Hematopoietic multipotent progenitor cell treated with erythropoietin and hydrocortisone succinate and interleukin-3 and kit ligand, for 4 days (in vitro differentiated cells): Measurements from ENCODE around the gene HPS4.
"Not testable (repeated sequence)": the region's sequence is repeated elsewhere in the genome, so short reads cannot be mapped to it uniquely, and the experiment has no call there.

Experiments used
- DNase-seq: peaks from one replicate; pipeline ENCODE4 v3.0.0-alpha.2; 2015

HPS4 gene

DNA sequence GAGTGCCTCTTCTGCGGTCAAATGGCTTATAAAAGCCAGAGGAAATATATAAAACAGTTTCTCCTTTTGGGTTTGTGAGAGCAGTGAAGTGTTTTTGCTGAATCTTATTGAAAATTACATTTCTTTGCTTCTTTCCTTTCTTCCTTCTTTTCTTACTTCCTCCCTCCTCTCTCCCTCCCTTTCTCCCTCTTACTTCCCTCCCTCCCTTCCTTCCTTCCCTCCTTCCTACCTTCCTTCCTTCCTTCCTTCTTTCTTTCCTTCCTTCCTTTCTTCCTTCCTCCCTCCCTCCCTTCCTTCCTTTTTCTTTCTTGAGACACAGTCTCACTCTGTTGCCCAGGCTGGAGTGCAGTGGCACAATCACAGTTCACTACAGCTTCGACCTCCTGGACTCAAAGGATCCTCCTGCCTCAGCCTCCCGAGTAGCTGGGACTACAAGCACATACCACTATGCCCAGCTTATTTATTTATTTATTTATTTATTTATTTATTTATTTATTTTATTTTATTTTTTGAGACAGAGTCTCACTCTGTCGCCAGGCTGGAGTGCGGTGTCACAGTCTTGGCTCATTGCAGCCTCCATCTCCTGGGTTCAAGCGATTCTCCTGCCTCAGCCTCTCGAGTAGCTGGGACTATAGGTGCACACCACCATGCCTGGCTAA lies 74.9 kb downstream of the HPS4 start:
- not testable (repeated sequence) for DNase-seq

DNA sequence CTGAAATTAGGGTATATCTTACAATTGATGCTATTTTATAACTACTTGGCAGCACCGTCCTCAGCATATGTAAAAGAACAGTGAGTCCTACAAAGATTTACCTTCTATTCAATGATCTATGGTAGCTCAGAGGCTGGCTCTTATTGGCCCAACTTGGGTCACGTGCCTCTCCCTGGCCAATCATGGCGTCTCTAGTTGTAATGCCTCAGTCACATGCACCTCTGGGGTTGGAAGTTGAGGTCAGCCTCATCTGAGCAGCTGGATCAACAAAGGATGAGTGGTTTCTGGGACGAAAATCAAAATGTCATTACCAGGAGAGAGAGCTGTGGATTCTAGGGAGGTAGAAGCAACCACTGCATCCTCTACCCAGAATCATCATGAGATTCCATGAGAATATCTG lies 77.5 kb downstream of the HPS4 start:
- DNase-seq = peak; percentile 17

DNA sequence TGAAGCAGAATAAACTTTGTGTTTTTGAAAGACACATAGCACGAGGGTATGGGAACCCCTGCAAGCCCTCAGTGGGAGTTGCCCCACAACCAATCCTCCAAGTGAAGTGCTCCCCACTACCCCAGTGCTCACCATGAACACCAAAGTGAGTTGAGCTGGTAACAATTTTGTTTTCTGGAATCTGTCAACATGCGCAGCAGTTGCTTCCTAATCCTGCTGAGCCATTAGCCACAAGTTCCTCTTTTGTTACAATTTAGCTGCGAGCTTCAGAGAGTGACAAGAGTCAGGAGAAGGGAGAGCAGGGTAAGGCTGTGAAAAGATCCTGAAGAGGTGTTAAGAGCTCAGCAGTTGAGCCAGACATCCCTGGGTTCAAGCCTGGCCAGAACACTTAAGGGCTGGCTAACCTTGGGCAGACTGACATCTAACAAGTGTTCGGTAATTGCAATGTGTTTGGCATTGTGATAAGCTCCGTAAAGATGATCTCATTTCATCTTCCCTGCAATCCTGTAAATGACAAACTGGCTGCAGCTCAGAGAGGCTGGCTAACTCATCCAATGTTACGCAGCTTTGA lies 78.6 kb downstream of the HPS4 start:
- peak; percentile 92 for DNase-seq

DNA sequence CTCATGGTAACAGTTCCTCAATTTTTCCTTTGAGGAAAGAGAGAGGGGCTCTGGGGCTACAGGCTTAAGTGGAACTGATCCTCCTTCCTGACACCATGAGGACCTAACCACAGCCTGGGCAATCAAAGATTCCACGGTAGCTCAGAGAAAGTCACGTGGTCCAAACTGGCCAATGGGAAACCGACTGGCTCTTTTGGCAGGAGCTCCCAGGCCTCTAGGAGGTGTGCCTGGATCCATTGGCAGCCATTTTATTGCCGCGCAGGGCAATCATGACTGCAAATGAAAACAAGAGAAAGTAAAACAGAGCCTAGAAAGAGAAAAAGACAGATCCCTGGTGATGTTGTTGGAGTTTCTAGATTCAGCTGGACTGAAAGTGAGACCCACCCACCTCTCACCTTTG lies 81.9 kb downstream of the HPS4 start:
- DNase-seq = no peak
